GM23248 (cell line): ENCODE measurements around the gene IKZF1.

Experiments used
- EZH2 ChIP-seq: fragments of 200-600 bp; sonication (generic); IDR thresholded peaks from 2 replicates; pipeline ENCODE4 v1.6.1; 2018; ENCODE audit warnings: antibody characterized with exemption, mild to moderate bottlenecking; ENCODE audit not compliant: insufficient read depth, poor library complexity, severe bottlenecking
- EZH2phosphoT487 ChIP-seq: fragments of 200-600 bp; sonication (generic); IDR thresholded peaks from 2 replicates; pipeline ENCODE4 v1.6.1; 2018; ENCODE audit warnings: antibody characterized with exemption, moderate library complexity, mild to moderate bottlenecking, low read depth; ENCODE audit not compliant: insufficient read depth

GRCh38 chr7:50389961-50390360 lies 85.4 kb downstream of the IKZF1 start:
- TF ChIP-seq EZH2phosphoT487 (no peak), EZH2 (no peak)
